HK-2 (cell line): ENCODE measurements around the gene OR10H2.
"Not testable (repeated sequence)": the region's sequence is repeated elsewhere in the genome, so short reads cannot be mapped to it uniquely, and the experiment has no call there.

Source experiments
- DNase-seq: peaks from one replicate; pipeline ENCODE4 v3.0.0-alpha.2; 2018; ENCODE audit not compliant: unreplicated experiment

Gene OR10H2

GRCh38 chr19:15727724-15728123, at the start of gene OR10H2:
OR10H2 (plus strand) TSS chr19:15728024; CDS start chr19:15728044, 20 bp downstream.
- no peak for DNase-seq

GRCh38 chr19:15679089-15679488, 48.7 kb upstream of the OR10H2 start:
- DNase-seq, result no peak

GRCh38 chr19:15679865-15680264, 48.0 kb upstream of the OR10H2 start:
- not testable (repeated sequence) for DNase-seq

GRCh38 chr19:15680478-15681322, 47.1 kb upstream of the OR10H2 start:
- no peak for DNase-seq

- no peak for DNase-seq
Observed at GRCh38 chr19:15683411-15683810, 44.4 kb upstream of the OR10H2 start.

GRCh38 chr19:15684828-15685227, 43.0 kb upstream of the OR10H2 start:
- DNase-seq, result peak; percentile 11

GRCh38 chr19:15696654-15697194, 31.1 kb upstream of the OR10H2 start:
- no peak for DNase-seq

- DNase-seq, result no peak
Observed at GRCh38 chr19:15701757-15702533, 25.9 kb upstream of the OR10H2 start.

- DNase-seq, result no peak
Observed at GRCh38 chr19:15702534-15702930, 25.3 kb upstream of the OR10H2 start.

- no peak for DNase-seq
Observed at GRCh38 chr19:15714638-15715037, 13.2 kb upstream of the OR10H2 start.

- DNase-seq, result no peak
Observed at GRCh38 chr19:15715642-15716041, 12.2 kb upstream of the OR10H2 start.

GRCh38 chr19:15717809-15718208, 10.0 kb upstream of the OR10H2 start:
- no peak for DNase-seq

GRCh38 chr19:15721268-15721667, 6.6 kb upstream of the OR10H2 start:
- DNase-seq, result no peak

- DNase-seq, result no peak
Observed at GRCh38 chr19:15722956-15723355, 4.9 kb upstream of the OR10H2 start.

- DNase-seq, result no peak
Observed at GRCh38 chr19:15730538-15730937, 2.7 kb downstream of the OR10H2 start.

- DNase-seq, result no peak
Observed at GRCh38 chr19:15732388-15732787, 4.6 kb downstream of the OR10H2 start.

- no peak for DNase-seq
Observed at GRCh38 chr19:15733895-15734294, 6.1 kb downstream of the OR10H2 start.

GRCh38 chr19:15737722-15738121, 9.9 kb downstream of the OR10H2 start, which contains the start of gene OR10H3:
OR10H3 (plus strand) TSS chr19:15737985; CDS start chr19:15741393, 3,408 bp downstream.
- DNase-seq, result no peak

- no peak for DNase-seq
Observed at GRCh38 chr19:15740785-15741184, 13.0 kb downstream of the OR10H2 start.

GRCh38 chr19:15748239-15748638, 20.4 kb downstream of the OR10H2 start:
- DNase-seq, result no peak

GRCh38 chr19:15758379-15758778, 30.6 kb downstream of the OR10H2 start:
- DNase-seq, result no peak

GRCh38 chr19:15759962-15760565, 32.2 kb downstream of the OR10H2 start:
- no peak for DNase-seq
